CD4-positive, alpha-beta T cell treated with Interleukin-6 for 4 hours (primary cell): ENCODE data around the gene MYOF.
"Not testable (repeated sequence)": the region's sequence is repeated elsewhere in the genome, so short reads cannot be mapped to it uniquely, and the experiment has no call there.

ENCODE experiments used
- DNase-seq: peaks from one replicate; pipeline ENCODE4 v3.0.0-alpha.2; 2020; ENCODE audit warnings: mixed read lengths

MYOF gene

DNA sequence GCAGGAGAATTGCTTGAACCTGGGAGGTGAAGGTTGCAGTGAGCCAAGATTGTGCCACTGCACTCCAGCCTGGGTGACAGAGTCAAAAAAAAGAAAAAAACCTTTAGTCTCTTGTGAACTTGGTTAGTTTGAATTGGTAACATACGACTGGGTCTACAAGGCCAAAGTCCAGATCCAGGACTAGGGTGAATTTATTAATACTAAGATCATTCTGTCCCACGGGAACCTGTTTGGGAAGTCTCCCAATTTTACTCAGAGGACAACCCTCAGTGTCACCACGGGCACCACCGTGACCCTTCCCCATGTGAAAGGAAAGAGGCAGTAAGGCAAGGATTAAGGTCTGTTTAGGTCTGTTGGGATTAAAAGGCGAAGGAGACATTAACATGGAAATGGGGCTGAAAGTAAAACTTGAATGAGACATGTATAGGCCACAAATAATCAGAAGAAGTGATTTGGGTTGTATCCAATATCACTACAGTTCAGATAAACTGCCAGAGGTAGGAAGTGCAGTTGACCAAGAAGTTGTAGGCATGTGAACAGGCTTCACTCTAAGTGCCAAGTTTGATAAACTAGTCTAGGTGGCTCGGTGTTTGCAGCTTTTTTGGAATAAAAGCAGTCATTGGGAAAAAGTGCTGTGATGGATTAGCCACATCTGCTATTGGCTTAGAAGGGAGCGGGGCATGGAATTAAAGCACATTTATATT is 30.7 kb downstream of the MYOF start:
- no peak for DNase-seq

DNA sequence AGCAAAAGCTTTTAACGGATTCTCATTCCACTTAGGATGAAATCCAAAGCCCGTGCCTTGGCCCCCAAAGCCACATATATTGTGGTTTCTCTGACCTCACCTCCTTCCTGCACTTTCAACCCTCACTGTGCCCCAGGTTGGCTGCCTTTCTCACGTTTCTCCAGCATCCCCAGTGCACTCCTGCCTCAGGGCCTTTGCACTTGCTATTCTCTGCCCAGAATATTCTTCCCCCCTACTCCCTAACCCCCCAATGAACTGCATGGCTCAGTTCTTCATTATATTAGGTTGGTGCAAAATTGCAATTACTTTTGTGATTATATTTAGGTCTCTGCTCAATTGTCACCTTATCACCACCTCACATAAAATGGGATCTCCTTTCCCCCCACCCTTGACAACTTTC is 34.2 kb downstream of the MYOF start:
- no peak for DNase-seq

DNA sequence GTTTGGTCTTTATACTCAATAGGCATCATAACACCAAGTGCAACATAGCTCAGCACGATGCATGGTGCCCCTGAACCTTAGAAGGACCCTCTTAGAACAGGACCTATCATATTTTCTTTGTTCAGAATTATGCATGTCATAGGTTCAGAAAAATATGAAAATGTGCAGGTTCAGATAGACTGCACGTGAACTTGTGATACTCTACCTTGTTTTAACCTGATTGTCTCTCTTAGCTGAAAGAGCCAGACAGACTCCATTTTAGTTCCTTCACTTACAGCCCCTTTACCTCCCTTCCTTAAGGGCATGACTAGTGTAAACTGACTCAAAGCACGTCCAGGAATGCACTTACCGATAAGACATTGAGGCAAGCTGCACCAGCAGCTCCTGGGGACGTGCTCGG is 35.1 kb downstream of the MYOF start:
- no peak for DNase-seq

DNA sequence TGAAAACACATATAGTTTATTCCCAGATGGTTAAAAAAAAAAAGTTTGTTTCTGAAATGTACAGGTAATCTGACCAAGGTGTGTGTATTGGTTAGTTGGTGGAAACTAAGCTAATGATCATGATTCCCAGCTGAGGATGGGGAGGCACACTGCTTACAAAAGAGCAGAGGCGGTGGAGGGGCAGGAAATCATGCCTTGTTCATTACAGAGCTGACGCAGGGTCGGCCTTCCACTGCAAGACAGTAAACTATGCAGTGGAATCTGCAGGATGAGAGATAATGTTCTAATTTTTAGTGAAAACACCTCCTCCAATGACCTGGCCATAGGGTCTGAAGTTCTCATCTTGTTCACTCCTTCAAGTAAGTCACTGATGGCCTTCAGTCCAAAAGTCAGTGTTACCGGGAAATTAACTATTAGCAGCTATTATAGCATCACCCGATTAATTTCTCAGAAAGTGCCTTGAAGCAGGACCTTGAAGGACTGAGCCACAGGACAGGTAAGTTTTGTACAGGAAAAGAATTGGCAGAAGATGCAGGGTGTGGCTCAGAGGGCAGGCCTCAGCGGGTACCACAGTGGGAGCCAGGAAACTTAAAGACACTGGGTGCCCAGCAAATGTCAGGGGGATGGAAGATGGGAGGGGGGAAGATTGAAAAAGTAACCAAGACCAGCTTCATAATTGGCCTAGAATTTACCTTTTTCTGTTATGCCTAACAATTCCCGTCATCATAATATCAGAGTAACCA is 36.0 kb downstream of the MYOF start:
- no peak for DNase-seq

DNA sequence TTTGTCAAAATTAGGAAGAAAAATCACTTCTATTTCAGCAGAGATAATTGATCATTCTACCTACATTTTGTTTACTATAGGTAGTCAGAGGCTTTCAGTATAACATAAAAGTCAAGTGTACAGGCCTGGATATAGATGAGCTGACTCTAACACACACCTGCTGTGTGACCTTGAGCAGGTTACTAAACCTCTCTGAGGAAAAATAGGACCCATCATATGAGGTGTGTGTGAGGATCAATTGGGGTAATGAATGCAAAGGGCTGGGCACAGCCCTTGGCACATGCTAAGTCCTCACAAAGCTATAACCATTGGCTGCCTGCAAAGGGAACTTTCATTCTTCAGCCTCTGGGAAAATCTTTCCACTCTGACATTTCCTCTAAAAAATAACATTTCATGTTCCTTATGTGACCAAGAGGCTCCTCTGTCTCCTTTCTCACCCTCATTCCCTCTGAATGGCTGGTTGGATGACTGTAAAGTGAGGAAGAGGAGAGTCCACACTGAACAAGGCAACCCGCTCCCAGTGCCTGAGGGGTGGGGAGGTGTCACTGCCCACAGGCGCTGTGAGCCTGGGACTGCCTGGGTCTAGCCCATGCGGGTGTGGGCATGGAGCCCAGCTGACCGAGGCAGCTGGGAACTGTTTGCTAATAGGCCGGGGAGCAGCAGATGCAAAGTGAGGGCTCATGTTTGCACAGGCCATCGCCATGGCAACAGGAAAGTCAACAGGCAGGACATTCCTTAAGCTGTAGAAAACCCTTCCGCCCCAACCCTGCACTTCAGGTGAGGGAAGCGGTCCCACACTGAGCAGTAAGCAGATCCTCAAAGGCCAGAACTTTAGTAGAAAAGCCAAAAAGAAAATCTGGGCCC is 36.8 kb downstream of the MYOF start:
- no peak for DNase-seq

DNA sequence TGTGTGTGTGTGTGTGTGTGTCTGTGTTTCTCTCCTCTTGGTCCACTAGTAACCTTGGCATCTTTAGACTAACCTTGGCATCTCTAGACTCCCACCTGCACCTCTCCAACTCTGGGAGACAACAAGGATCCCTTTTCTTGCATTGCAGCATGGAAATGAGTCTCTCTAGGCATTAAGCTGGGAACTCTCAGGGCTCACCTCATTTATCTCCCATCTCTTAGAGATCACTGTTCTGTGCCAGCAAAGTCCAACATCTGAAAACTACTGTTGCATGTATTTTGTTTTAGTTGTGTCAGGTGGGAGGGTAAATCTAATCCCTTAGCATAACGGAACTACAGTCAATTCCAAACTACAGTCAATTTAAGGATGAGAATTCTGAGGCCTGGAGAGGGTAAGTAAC is 38.7 kb downstream of the MYOF start:
- DNase-seq: no peak

DNA sequence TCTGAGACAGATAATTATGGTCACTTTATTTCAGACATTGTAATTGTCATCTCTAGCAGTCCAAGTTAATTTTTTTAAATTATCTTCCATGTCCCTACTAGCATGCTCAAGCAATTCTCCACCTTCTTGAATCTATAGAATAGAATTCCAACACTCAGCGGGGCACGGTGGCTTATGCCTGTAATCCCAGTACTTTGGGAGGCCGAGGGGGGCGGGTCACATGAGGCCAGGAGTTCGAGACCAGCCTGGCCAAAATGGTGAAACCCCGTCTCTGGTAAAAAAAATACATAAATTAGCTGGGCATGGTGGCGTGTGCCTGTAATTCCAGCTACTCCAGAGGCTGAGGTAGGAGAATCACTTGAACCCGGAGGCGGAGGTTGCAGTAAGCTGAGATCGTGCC is 39.4 kb downstream of the MYOF start:
- DNase-seq: not testable (repeated sequence)

DNA sequence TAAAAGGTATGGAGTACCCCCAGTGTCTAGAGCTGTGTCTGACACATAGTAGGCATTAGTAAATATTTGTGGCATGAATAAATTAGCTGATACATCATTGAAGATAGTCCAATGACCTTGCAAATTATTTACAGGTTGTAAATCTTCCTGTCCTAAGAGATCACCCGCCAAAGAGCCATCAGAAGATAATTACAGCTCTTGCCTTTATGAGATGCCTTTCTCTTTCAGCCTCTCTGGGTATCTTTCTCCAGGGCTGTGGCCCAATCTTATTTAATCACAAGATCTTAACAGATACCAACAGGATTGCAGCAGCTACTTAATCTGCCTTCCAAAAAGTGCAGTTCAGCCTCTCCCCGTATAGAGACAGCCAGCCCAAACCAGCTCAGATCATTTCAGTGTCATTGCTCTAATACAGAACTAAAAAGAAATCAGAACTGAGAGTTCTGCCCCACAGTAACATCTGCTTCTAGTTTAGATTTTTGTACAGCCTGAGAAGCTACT is 41.5 kb downstream of the MYOF start:
- DNase-seq: no peak

DNA sequence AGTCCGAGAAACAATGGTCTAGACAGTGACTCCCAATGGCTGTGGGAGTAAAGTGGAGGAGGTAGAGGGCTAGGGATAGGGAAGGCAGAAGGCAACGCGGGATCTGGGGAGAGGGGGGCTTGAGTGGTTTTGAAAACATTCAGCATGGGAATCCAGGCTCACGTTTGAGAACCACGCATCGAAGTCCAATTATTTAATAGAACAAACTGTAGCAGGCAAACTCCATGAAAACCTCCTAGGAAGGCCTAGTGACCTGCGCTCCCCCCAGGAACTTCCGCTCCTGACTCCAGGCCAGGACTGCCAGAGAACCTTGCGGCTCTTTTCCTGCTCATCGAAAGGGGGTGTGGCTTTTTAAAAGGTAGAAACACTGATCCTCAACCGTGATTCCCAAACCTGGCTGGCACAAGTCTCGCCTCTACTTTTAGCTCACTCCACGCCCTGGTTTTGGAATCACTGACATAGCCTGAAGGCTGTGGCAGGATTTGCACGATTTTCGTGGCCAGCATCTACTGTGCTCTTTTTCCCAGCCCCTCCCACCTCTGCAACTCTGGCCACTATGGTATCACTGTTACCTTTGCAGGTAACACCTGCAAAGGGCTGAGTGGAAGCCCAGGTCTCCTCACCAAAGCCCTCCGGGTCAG is 43.4 kb downstream of the MYOF start:
- DNase-seq: no peak

DNA sequence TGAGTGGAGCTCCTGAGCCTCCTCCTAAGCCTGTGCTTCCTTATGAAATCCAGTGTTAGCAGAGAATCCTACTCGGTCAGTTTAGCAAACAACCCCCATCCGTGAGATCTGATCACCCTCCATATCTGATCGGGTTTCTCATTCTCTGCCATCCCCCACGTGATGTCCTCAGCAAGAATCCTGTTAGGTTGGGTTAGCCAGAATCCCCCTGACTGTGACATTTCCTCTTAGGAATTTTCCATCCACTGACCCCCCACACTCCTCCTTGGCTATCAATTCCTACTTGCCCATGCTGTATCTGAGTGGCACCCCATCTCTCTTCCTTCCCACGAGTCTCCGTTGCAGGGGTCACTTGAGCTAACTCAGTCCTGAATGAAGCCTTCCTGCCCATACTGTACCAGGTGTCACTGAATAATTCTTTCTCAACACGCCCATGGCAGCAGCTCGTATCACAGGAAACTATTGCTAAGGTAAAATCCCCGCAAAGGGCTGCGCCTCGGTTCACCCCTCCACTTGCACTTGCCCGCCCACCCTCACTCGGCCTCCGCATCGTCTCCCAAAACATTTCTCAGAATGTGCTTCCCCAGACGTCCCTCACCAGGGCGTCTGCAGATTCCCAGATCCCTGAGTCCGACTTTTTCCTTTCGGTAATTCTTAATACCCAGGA is 44.1 kb downstream of the MYOF start:
- DNase-seq: no peak

DNA sequence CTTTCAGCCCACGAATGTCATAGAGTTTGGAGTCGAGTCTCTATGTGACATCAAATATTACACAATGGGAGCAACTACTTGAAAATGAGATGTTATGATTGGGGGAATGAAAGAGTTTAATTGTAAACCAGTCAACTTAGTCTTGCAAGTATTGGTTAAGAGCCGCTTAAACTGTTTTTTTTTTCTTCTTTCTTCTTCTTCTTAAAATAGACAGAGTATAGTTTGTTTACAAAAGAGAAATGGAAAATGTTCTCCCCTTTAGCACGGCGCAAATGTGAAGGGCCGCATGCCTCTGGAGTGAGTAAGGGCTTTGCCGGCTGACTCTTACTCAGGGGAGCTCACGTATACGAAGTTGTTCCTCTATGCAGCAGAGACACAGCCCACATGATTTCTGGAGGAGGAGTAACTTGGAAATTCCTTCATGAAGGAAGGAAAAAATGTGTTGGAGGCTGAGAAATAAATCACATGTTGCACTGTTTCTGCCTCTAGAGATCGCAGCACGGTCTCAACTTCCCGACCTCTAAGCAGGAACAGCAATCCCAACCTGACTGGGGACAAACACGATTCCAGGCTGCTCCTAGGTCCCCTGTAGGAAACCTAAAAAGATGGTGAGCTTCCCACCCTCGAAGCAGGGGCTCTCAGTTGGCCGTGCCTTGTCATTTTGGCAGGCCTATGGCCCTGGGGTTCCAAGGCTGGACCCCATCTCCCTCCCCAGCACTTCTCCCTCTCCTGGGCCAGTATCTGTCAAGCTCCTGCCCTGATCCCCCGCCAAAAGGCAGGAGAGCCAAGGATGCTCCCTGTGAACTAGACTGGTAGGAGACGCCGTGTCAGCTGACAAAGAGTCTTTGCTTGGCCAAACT is 44.8 kb downstream of the MYOF start:
- DNase-seq: no peak

DNA sequence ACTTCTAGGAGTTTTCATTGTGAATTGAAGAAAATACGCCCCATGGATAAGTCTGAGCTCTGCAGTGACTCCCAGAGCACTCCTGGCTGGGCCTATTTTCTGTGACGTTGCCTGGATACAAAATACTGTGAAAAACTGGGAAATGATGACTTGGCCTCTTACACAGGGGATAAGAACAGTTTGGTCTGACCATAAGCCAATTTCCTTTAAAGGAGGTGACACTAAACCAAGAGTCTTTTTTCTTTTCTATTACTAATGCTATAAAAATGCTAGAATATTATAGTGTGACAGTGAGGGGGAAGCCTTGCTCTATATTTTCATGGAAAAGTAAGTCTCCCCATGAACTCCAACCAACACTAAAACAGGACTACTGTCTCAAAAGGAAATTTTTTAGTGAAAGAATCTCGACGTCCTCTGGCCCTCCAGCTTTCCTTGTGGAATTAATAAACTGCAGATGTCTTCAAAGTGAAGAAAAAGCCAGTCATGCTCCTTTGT is 45.5 kb downstream of the MYOF start:
- DNase-seq: no peak

DNA sequence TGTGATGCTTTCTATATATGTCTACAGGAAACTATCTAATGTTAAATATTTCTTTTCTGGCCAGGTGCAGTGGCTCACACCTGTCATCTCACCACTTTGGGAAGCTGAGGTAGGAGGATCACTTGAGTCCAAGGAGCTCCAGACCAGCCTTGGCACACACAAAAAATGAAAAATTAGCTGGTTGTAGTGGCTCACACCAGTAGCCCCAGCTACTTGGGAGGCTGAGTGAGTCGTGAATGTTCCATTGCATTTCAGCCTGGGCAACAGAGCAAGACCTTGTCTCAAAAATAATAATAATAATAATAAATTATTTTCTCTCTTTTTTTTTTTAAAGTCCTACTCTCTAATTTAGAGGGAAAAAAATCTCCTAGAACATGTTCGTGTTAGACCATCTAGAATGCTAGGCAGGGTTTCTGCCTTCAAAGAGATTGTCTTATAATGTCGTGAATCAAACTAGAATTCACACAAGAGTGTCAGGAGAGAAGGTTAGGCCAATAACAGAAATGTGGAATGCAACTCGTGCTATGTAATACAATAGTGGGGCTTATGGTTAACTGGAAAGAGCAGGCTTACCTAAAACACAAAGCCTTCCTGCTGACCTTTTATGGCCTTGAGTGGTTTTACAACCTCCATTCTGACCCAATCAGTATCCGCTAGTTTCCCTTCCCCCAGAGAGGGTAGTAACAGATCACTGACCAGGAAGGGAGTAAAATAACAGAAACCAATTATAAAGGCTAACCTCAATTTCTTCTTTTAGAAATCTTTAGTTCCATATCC is 46.3 kb downstream of the MYOF start:
- DNase-seq: no peak

DNA sequence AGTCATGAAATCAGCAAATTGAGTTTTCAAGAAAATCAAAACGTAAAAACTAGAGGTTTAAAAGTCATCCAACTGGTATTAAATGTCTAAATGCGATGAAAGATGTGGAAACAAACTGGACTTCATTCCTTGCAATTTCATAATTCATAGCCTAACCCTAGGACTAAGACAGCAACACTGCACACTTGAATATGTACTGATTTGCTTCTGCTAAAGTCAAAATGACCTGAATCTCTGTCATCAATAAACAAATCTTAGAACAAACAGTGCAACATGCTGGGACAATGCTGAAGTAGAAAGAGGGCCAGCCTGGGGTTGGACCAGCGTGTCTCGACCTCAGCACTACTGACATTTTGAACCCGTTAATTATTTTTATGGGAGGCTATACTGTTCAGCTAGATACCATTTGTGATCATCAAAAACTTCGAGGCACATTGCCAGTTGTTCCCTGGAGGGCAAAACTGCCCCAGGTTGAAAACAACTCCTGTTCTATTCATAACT is 47.1 kb downstream of the MYOF start:
- no peak for DNase-seq

DNA sequence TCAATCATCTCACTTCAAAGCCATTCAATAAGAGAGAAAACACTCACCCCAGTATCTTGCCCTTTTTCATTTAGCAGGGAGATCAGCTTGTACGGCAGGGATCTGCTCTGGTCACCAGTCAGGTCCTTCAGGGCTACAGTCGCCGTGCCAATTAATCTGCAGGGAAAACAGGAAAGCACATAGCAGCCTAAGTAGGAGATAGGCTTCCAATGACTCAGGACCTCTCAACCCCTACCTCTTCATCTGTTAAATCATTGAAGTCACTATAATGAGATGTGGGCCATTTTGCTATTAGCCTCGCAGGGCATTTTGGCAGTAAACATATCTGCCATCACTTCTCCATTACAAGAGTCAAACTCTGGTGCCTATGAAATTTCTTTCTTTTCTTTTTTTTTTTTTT is 50.8 kb downstream of the MYOF start:
- no peak for DNase-seq

DNA sequence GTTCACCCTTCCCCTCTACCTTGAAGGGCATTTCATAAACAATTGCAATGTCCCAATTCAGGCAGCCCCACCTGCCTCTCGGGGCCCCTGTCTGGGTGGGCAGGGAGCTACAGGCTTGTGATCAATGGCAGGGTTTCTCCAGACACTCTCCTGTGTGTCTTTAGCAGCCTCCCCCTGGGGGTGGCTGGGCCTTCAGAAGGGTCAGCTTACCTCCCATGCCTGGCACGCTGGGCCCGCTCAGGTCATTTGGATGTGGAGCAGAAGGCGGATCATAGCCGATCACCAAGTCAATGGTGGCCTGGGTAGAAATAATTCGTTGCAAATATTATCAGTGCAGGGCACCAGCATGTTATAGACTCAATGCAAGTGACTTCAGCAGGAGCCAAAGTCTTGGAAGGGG is 56.3 kb downstream of the MYOF start:
- no peak for DNase-seq

DNA sequence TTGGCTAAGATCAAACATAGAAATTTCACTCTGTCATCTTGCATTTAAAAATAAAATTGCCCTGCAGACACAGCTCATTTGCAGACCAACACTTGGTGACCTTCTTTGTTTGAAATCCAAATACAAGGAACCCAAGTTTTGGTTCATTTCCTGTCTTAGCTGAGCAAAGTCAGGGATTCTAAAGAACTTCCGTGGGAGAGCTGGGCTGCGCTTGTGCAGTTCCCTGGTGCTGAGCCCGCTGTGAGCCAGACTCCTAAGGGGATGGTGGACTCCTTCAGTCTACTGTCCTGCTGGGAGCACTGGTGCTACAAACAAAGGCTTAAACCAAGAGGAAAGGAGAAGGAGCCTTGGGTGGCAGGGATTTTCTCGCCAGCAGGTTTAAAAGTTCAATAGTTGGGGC is 60.0 kb downstream of the MYOF start:
- DNase-seq: no peak

DNA sequence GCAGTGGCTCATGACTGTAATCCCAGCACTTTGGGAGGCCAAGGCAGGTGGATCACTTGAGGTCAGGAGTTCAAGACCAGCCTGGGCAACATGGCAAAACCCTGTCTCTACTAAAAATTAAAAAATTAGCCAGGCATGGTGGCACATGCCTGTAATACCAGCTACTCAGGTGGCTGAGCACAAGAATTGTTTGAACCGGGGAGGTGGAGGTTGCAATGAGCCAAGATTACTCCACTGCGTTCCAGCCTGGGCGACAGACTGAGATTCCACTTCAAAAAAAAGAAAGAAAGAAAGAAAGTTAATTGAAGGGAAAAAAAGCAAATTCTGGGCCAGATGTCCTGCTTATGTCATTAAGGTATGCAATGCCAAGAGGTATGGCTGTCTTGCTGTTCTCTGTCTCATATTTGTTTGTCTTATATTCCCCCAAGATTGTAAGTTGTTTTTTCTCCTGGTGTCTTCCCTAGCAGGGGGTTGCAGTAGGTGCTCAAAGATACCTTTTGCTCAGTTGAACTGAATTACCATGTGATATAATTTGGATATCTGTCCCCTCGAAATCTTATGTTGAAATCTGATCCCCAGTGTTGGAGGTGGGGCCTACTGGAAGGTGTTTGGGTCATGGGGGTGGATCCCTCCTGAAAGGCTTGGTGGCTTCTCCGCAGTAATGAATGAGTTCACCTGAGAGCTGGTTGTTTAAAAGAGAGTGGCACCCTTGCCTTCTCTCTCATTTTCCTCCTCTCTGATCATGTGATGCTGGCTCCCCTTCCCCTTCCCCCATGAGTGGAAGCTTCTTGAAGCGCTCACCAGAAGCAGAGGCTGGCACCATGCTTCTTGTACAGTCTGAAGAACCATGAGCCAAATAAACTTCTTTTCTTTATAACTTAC is 60.9 kb downstream of the MYOF start:
- no peak for DNase-seq

DNA sequence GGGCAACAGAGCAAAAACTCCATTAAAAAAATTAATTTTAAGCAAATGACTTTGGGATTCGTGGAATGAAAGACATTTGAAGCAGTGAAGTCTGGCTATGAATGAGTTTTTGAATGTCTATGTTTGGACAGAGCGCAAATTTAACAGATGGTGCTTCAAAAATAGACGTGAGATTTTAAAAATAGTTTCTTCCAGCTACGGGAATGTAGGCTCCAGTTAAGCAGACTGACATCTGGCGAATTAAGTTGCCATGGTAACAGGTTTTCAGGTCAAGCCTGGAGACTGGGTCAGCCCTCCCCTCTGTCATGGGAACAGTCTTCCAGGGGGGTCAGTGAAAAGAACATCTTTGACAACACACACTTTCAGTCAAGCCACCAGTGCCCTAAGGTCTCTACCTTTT is 62.0 kb downstream of the MYOF start:
- DNase-seq: no peak
